SK-N-SH (cell line): Measurements from ENCODE around the gene OPA3. TPM values are rescaled to one million over a fixed set of nuclear protein-coding genes. Genes with fewer than 3 reads are reported as not detected.
A peak's percentile ranks its signal among the peaks of the same experiment; 100 is the strongest.

Experiments
- CTCF ChIA-PET: fragments of 300-600, 350-600 bp; formaldehyde crosslinking; extraction: SDS; loops from one replicate; lab custom pipeline; 2021; lab: Yijun Ruan, JAX
- POLR2A ChIA-PET: fragments of 350-600 bp; sonication (Branson Sonifier 250); formaldehyde crosslinking; extraction: SDS; loops from one replicate; lab custom pipeline; 2020; ENCODE audit warnings: antibody characterized with exemption, inconsistent platforms; lab: Yijun Ruan, JAX
- DNase-seq: peaks from one replicate; pipeline ENCODE4 v3.0.0; 2012
- H2AFZ ChIP-seq: fragments of 200-600 bp; sonication (generic); 2 replicates; pipeline ENCODE4 v1.8.1; 2016; ENCODE audit warnings: antibody characterized with exemption, mild to moderate bottlenecking, low read depth
- H3F3A ChIP-seq: fragments of 200-600 bp; sonication (generic); replicated peaks from 2 replicates; pipeline ENCODE3; 2016; ENCODE audit warnings: antibody characterized with exemption, mild to moderate bottlenecking; ENCODE audit not compliant: insufficient read depth
- H3K27ac ChIP-seq, 2 experiments: fragments of 200-500 bp in 1 of 2; fragments of 200-600 bp in 1 of 2; sonication (Bioruptor generic) in 1 of 2; sonication (generic), shearing (Covaris generic) in 1 of 2; 2 replicates each; pipeline versions ENCODE4 v1.5.1 to v1.6.1; 2014 to 2016; ENCODE audit warnings: low read depth in 2 of 2, inconsistent platforms in 1 of 2, low read length in 1 of 2, mild to moderate bottlenecking in 1 of 2, mixed read lengths in 1 of 2
- H3K27me3 ChIP-seq: fragments of 200-600 bp; sonication (generic), shearing (Covaris generic); 2 replicates; pipeline ENCODE4 v1.6.1; 2016; ENCODE audit warnings: mixed run types; ENCODE audit not compliant: insufficient read depth
- H3K36me3 ChIP-seq, 2 experiments: fragments of 200-500 bp in 1 of 2; fragments of 200-600 bp in 1 of 2; sonication (Bioruptor generic) in 1 of 2; sonication (generic) in 1 of 2; replicated peaks in 1 of 2; 2 replicates each; pipeline versions ENCODE3 to v1.5.1; 2014 to 2016; ENCODE audit warnings: low read length in 1 of 2, mild to moderate bottlenecking in 1 of 2; ENCODE audit not compliant: insufficient read depth in 2 of 2, control insufficient read depth in 1 of 2
- H3K4me1 ChIP-seq, 2 experiments: fragments of 200-500 bp in 1 of 2; fragments of 200-600 bp in 1 of 2; sonication (Bioruptor generic) in 1 of 2; sonication (generic), shearing (Covaris generic) in 1 of 2; 2 replicates each; pipeline versions ENCODE4 v1.5.1 to v1.6.1; 2014 to 2016; ENCODE audit warnings: low read depth in 1 of 2, low read length in 1 of 2, mixed run types in 1 of 2; ENCODE audit not compliant: insufficient read depth in 2 of 2, control insufficient read depth in 1 of 2
- H3K4me2 ChIP-seq: fragments of 200-600 bp; sonication (generic), shearing (Covaris generic); 2 replicates; pipeline ENCODE4 v1.6.1; 2017; ENCODE audit warnings: mixed run types
- H3K4me3 ChIP-seq, 2 experiments: fragments of 200-500 bp in 1 of 2; fragments of 200-600 bp in 1 of 2; sonication (Bioruptor generic) in 1 of 2; sonication (generic), shearing (Covaris generic) in 1 of 2; 2 replicates each; pipeline versions ENCODE4 v1.5.1 to v1.8.1; 2014 to 2016; ENCODE audit warnings: low read depth in 2 of 2, inconsistent platforms in 1 of 2, low read length in 1 of 2, mild to moderate bottlenecking in 1 of 2, mixed read lengths in 1 of 2, moderate library complexity in 1 of 2
- H3K79me2 ChIP-seq: fragments of 200-600 bp; sonication (generic); 2 replicates; pipeline ENCODE4 v1.8.1; 2017; ENCODE audit warnings: mild to moderate bottlenecking; ENCODE audit not compliant: insufficient read depth
- H3K9ac ChIP-seq: fragments of 200-600 bp; sonication (generic); 2 replicates; pipeline ENCODE4 v1.6.1; 2017; ENCODE audit warnings: mixed run types
- H3K9me2 ChIP-seq: fragments of 200-600 bp; sonication (generic); 2 replicates; pipeline ENCODE4 v1.6.1; 2017; ENCODE audit warnings: mixed run types
- H3K9me3 ChIP-seq: fragments of 200-600 bp; sonication (generic); 2 replicates; pipeline ENCODE4 v1.6.1; 2017; ENCODE audit warnings: mixed run types, mild to moderate bottlenecking, moderate library complexity
- H4K20me1 ChIP-seq: fragments of 200-600 bp; sonication (generic); 2 replicates; pipeline ENCODE4 v1.6.1; 2017; ENCODE audit warnings: mild to moderate bottlenecking, mixed run types; ENCODE audit not compliant: insufficient read depth
- ELF1 ChIP-seq: IDR thresholded peaks from 2 replicates; pipeline ENCODE4 v1.4.0; 2012
- FOSL2 ChIP-seq: IDR thresholded peaks from 2 replicates; pipeline ENCODE4 v1.4.0; 2012; ENCODE audit warnings: low read depth, mild to moderate bottlenecking, moderate library complexity, borderline replicate concordance
- FOXM1 ChIP-seq: IDR thresholded peaks from 2 replicates; pipeline ENCODE4 v1.4.0; 2012; ENCODE audit warnings: low read depth, mild to moderate bottlenecking
- JUND ChIP-seq: IDR thresholded peaks from 2 replicates; pipeline ENCODE4 v1.4.0; 2012
- RAD21 ChIP-seq: IDR thresholded peaks from 2 replicates; pipeline ENCODE4 v1.6.1; 2012; ENCODE audit warnings: mild to moderate bottlenecking, low read length
- SMC3 ChIP-seq: IDR thresholded peaks from 2 replicates; pipeline ENCODE4 v1.6.1; 2012; ENCODE audit warnings: low read depth, low read length, improper control_type of control experiment
- WGBS: methylation state at CpG from one replicate; pipeline ENCODE4 v1.1.6; 2017; ENCODE audit warnings: low lambda C conversion rate; 5-methylcytosine and 5-hydroxymethylcytosine counted together
- polyA plus RNA-seq, 3 experiments: library from polyadenylated mRNA; depleted of rRNA; stranded (reverse); fragments of >200 nt; gene quantifications; 2 replicates each; pipeline ENCODE4 v1.2.3, GENCODE V29; 2012
- TF ChIP-seq, protein P1 (sequence below): fragments of 200-600 bp; sonication (generic); IDR thresholded peaks from 2 replicates; pipeline ENCODE4 v1.6.1; 2017; ENCODE audit warnings: antibody characterized with exemption, mild to moderate bottlenecking, moderate library complexity
- TF ChIP-seq, protein P2 (sequence below): IDR thresholded peaks from 2 replicates; pipeline ENCODE4; 2012

Gene OPA3
- polyA plus RNA-seq, 1 of the 3 experiments (the other 2 are of a cell fraction) = 10.0 TPM

DNA sequence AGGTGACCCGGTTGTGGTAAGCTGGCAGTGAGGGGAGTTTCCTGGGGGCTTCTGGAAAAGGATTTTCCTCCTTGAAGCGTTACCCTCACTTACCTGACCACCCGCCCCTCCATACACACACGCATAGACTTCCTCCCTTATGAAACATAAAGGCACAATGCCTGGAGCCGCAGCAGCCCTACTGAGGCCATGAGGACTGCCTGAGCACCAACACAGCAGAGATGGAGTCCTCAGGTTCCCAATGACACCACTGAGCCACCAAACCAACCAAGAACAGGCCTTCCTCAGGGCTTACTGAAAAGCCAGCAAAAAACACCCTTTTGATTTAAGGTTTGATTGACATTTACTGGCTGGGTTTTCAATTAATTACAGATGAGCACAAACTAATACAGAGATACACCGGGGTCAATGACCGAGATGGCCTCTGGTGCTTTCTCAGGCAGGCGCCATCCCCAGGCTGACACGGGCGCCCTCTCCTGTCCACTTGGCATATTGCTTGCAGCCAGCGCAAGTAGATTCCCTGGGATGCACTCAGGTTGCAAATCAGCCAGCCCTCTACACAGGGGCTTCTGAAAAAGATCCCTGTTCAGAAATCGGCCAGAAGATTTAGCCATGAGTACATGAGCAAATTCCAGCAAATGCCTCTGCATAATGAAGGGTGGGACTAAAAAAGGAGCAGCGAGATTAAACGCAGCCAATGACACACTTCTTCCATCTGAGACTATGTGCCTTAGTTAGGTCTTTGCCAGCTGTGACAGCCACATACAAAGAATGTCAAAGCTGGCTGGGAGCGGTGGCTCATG lies 14.8 kb downstream of the OPA3 start:
- Histone ChIP-seq H3K79me2 (peaks cover 49% of the 10 kb centered on the region), H3K4me1 (peaks cover 0 to 5% of the 10 kb centered on the region in 2 experiments; a peak in 1 of 4 replicates), H3F3A (peaks cover 5% of the 10 kb centered on the region), H3K4me3 (peak overlapping the region in 1 of 2 experiments; percentile 39; a peak in 1 of 4 replicates), H3K27ac (no peak overlapping the region), H3K9ac (no peak overlapping the region), H3K9me3 (no peaks in the 10 kb centered on the region), H3K4me2 (no peak overlapping the region), H3K9me2 (no peaks in the 10 kb centered on the region), H4K20me1 (no peaks in the 10 kb centered on the region), H3K36me3 (peaks cover 0 to 5% of the 10 kb centered on the region in 2 experiments), H2AFZ (no peak overlapping the region), H3K27me3 (no peaks in the 10 kb centered on the region)
- ChIA-PET POLR2A (no interaction called here), CTCF (interaction anchor here (0.7 to 0.9 kb wide), 4 partner anchors 18 to 160 kb away, joined by 3 read pairs; no protein-coding TSS in a partner anchor)
- peak; percentile 74 for DNase-seq
- TF ChIP-seq RAD21 (peak; percentile 71), SMC3 (peak; percentile 62), JUND (no peak)
- TF ChIP-seq, protein P1, sequence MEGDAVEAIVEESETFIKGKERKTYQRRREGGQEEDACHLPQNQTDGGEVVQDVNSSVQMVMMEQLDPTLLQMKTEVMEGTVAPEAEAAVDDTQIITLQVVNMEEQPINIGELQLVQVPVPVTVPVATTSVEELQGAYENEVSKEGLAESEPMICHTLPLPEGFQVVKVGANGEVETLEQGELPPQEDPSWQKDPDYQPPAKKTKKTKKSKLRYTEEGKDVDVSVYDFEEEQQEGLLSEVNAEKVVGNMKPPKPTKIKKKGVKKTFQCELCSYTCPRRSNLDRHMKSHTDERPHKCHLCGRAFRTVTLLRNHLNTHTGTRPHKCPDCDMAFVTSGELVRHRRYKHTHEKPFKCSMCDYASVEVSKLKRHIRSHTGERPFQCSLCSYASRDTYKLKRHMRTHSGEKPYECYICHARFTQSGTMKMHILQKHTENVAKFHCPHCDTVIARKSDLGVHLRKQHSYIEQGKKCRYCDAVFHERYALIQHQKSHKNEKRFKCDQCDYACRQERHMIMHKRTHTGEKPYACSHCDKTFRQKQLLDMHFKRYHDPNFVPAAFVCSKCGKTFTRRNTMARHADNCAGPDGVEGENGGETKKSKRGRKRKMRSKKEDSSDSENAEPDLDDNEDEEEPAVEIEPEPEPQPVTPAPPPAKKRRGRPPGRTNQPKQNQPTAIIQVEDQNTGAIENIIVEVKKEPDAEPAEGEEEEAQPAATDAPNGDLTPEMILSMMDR = peak; percentile 81
- WGBS = 64% methylated on average over 14 of the region's 15 CpGs

DNA sequence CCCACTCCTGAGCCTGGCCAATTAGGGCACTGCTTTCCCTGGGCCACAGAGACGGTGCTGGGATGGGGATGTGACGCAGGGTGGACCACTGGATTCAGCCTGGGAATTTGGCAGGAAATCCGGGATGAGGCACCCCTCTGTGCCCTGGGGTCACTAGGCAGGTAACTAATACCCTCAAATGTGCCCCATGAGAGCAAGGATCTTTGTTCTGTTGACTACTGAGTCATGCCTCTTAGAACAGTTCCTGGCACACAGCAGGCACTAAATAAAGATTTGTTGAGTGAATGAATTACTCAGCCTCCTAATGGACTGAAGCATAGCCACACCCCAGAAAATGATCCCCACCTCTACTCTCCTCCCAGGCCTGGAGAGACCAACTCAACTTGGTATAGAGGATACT lies 15.9 kb downstream of the OPA3 start:
- CTCF ChIA-PET = interaction anchor here (0.7 to 1.6 kb wide), 3 partner anchors 17 to 83 kb away, joined by 3 to 4 read pairs (median 3); no protein-coding TSS in a partner anchor
- Histone ChIP-seq H3F3A (peaks cover 5% of the 10 kb centered on the region), H3K36me3 (peaks cover 0 to 5% of the 10 kb centered on the region in 2 experiments), H2AFZ (no peak overlapping the region), H3K4me3 (no peak overlapping the region)
- TF ChIP-seq ELF1 (no peak), FOXM1 (no peak), FOSL2 (peak; percentile 41; the same call in 1 of the 2 replicates)
- TF ChIP-seq, protein P2, sequence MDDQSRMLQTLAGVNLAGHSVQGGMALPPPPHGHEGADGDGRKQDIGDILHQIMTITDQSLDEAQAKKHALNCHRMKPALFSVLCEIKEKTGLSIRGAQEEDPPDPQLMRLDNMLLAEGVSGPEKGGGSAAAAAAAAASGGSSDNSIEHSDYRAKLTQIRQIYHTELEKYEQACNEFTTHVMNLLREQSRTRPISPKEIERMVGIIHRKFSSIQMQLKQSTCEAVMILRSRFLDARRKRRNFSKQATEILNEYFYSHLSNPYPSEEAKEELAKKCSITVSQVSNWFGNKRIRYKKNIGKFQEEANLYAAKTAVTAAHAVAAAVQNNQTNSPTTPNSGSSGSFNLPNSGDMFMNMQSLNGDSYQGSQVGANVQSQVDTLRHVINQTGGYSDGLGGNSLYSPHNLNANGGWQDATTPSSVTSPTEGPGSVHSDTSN = peak; percentile 35; the same call in 1 of the 2 replicates
- TF ChIP-seq, all 33 proteins: peak for 2
- Histone ChIP-seq H3K4me2 (no peak overlapping the region; the same call in 1 of the 2 replicates), H4K20me1 (no peaks in the 10 kb centered on the region), H3K9me3 (no peaks in the 10 kb centered on the region), H3K4me1 (peaks cover 0 to 5% of the 10 kb centered on the region in 2 experiments; a peak in 1 of 4 replicates), H3K27ac (peak overlapping the region in 1 of 2 experiments; percentile 11; a peak in 1 of 4 replicates), H3K27me3 (no peaks in the 10 kb centered on the region), H3K9me2 (no peaks in the 10 kb centered on the region), H3K79me2 (peaks cover 46% of the 10 kb centered on the region), H3K9ac (no peak overlapping the region)
- POLR2A ChIA-PET = no interaction called here
- WGBS = 66% methylated on average over 3 of the region's 3 CpGs
- DNase-seq = no peak
